PC-3 (cell line): ENCODE measurements around the gene PIANP.
A peak's percentile ranks its signal among the peaks of the same experiment; 100 is the strongest.

Source experiments
- EZH2 ChIP-seq: fragments of 300-600 bp; sonication (generic); IDR thresholded peaks from one replicate; pipeline ENCODE4 v1.6.1; 2017; ENCODE audit warnings: antibody characterized with exemption, mild to moderate bottlenecking, low read length; ENCODE audit not compliant: unreplicated experiment
- EZH2phosphoT487 ChIP-seq: fragments of 300-600 bp; sonication (generic); IDR thresholded peaks from 2 replicates; pipeline ENCODE4 v1.6.1; 2018; ENCODE audit warnings: mild to moderate bottlenecking, antibody characterized with exemption, low read length, borderline replicate concordance
- TF ChIP-seq, protein P1 (sequence below): fragments of 300-600 bp; sonication (generic); conservative IDR thresholded peaks from 2 replicates; pipeline ENCODE4 v1.5.1; 2017; ENCODE audit warnings: antibody characterized with exemption, low read depth, mild to moderate bottlenecking, low read length

GRCh38 chr12:6688999-6689882 is 11.4 kb downstream of the PIANP start, which contains the start of gene ZNF384:
- TF ChIP-seq, protein P1, sequence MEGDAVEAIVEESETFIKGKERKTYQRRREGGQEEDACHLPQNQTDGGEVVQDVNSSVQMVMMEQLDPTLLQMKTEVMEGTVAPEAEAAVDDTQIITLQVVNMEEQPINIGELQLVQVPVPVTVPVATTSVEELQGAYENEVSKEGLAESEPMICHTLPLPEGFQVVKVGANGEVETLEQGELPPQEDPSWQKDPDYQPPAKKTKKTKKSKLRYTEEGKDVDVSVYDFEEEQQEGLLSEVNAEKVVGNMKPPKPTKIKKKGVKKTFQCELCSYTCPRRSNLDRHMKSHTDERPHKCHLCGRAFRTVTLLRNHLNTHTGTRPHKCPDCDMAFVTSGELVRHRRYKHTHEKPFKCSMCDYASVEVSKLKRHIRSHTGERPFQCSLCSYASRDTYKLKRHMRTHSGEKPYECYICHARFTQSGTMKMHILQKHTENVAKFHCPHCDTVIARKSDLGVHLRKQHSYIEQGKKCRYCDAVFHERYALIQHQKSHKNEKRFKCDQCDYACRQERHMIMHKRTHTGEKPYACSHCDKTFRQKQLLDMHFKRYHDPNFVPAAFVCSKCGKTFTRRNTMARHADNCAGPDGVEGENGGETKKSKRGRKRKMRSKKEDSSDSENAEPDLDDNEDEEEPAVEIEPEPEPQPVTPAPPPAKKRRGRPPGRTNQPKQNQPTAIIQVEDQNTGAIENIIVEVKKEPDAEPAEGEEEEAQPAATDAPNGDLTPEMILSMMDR, result no peak
- TF ChIP-seq EZH2 (no peak), EZH2phosphoT487 (peak; percentile 95)
